Keratinocyte (primary cell): ENCODE measurements around the gene TENM3. TPM values are rescaled to one million over a fixed set of nuclear protein-coding genes. Genes with fewer than 3 reads are reported as not detected.
A peak's percentile ranks its signal among the peaks of the same experiment; 100 is the strongest.

Experiments
- DNase-seq: peaks from one replicate; pipeline ENCODE4 v3.0.0-alpha.2; 2011; ENCODE audit warnings: low read depth, missing footprints, low spot score
- FAIRE-seq: peaks from 2 replicates; lab custom pipeline; 2011; peaks lifted over from hg19 to GRCh38; lab: Jason Lieb, UNC
- H2AFZ ChIP-seq: 2 replicates; pipeline ENCODE4 v1.6.0; 2012; ENCODE audit warnings: low read length, control low read depth, inconsistent platforms; ENCODE audit not compliant: control insufficient read depth
- H3K27ac ChIP-seq: 2 replicates; pipeline ENCODE4 v1.5.1; 2011; ENCODE audit warnings: low read length; ENCODE audit not compliant: control insufficient read depth, insufficient read depth
- H3K27me3 ChIP-seq: 3 replicates; pipeline ENCODE4 v1.6.0; 2011; ENCODE audit warnings: low read length; ENCODE audit not compliant: control insufficient read depth, insufficient read depth; ENCODE audit errors: extremely low read depth
- H3K36me3 ChIP-seq, 2 experiments: 2 replicates in 1 of 2; 3 replicates in 1 of 2; pipeline ENCODE4 v1.5.1; 2011; ENCODE audit warnings: low read length in 2 of 2, mild to moderate bottlenecking in 1 of 2; ENCODE audit not compliant: control insufficient read depth in 2 of 2, insufficient read depth in 2 of 2; ENCODE audit errors: extremely low read depth in 1 of 2
- H3K4me1 ChIP-seq: 3 replicates; pipeline ENCODE4 v1.5.1; 2011; ENCODE audit warnings: low read length; ENCODE audit not compliant: control insufficient read depth, insufficient read depth; ENCODE audit errors: extremely low read depth
- H3K4me2 ChIP-seq: 3 replicates; pipeline ENCODE4 v1.6.0; 2011; ENCODE audit warnings: low read depth, low read length; ENCODE audit not compliant: control insufficient read depth, insufficient read depth; ENCODE audit errors: extremely low read depth
- H3K4me3 ChIP-seq, 3 experiments: fragments of 200-600 bp in 1 of 3; sonication (generic) in 1 of 3; 2 replicates in 2 of 3; 3 replicates in 1 of 3; pipeline ENCODE4 v1.5.1; 2011 to 2016; ENCODE audit warnings: low read length in 3 of 3, mild to moderate bottlenecking in 3 of 3, control low read depth in 2 of 3, inconsistent platforms in 1 of 3, low read depth in 1 of 3, mixed read lengths in 1 of 3, mixed run types in 1 of 3, moderate library complexity in 1 of 3; ENCODE audit not compliant: control insufficient read depth in 2 of 3, insufficient read depth in 2 of 3; ENCODE audit errors: extremely low read depth in 1 of 3
- H3K79me2 ChIP-seq: 2 replicates; pipeline ENCODE4 v1.6.0; 2012; ENCODE audit warnings: low read length; ENCODE audit not compliant: control insufficient read depth, insufficient read depth
- H3K9ac ChIP-seq: 3 replicates; pipeline ENCODE4 v1.6.0; 2011; ENCODE audit warnings: low read length; ENCODE audit not compliant: control insufficient read depth, insufficient read depth; ENCODE audit errors: extremely low read depth
- H3K9me1 ChIP-seq: 3 replicates; pipeline ENCODE4 v1.6.0; 2011; ENCODE audit warnings: low read length; ENCODE audit not compliant: control insufficient read depth, insufficient read depth; ENCODE audit errors: extremely low read depth
- H3K9me3 ChIP-seq: 2 replicates; pipeline ENCODE4 v1.5.1; 2012; ENCODE audit warnings: low read depth, low read length; ENCODE audit not compliant: control insufficient read depth
- H4K20me1 ChIP-seq: 3 replicates; pipeline ENCODE4 v1.6.0; 2011; ENCODE audit warnings: low read length; ENCODE audit not compliant: control insufficient read depth, insufficient read depth; ENCODE audit errors: extremely low read depth
- EZH2 ChIP-seq: IDR thresholded peaks from one replicate; pipeline ENCODE4 v1.6.1; 2012; ENCODE audit warnings: inconsistent platforms, mild to moderate bottlenecking, low read length, moderate library complexity
- dilution Hi-C: fragments of 300-500 bp; cut with MboI; formaldehyde crosslinking; loops from one replicate; pipeline ENCODE4 v1.7.0; 2020; ENCODE audit warnings: low sequenced_read_pairs; ENCODE audit not compliant: extremely low pct_ligation_motif_present
- polyA plus RNA-seq, 5 experiments: library from polyadenylated mRNA; depleted of rRNA in 3 of 5; stranded (reverse) in 3 of 5; stranded (forward) in 1 of 5; unstranded in 1 of 5; fragments of >200 nt; gene quantifications; 1 replicate in 1 of 5; 2 replicates in 3 of 5; 3 replicates in 1 of 5; pipeline versions ENCODE4 v1.2.1 to v1.2.3, GENCODE V29; 2011 to 2012; ENCODE audit warnings: missing spikeins in 2 of 5, low read depth in 1 of 5, low replicate concordance in 1 of 5
- TF ChIP-seq, protein P1 (sequence below), 3 experiments: IDR thresholded peaks in 1 of 3; conservative IDR thresholded peaks in 1 of 3; optimal IDR thresholded peaks in 1 of 3; 2 replicates in 2 of 3; 3 replicates in 1 of 3; pipeline versions ENCODE3 to v1.5.1; 2011; ENCODE audit warnings: low read length in 3 of 3, mild to moderate bottlenecking in 3 of 3, moderate library complexity in 2 of 3, control low read depth in 1 of 3, inconsistent platforms in 1 of 3; ENCODE audit not compliant: insufficient read depth in 2 of 3; ENCODE audit errors: extremely low read depth in 1 of 3

Gene TENM3
- polyA plus RNA-seq, 1 donor (not counting 4 experiments of a cell fraction or from before 2014, with no cell fraction given), result 17.0 TPM

DNA sequence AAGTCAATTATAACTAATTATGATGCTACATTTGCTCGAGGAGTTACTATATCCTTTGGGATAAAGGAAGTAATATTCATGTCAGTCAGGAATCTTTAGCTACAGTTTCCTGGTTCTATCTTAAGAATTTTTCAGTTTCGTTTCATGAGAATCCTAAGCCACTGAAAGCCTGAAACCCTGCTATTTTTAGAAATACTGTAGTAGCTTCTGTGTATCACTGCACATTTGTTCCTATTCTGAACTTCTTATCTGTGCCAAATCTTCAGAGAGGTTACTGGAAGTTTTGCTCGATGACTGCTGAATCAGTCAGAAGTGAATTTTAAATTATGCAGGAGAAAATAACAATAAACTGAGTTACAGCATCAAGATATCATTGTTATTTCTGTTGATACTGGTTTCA is 249.2 kb downstream of the TENM3 start:
- H2AFZ ChIP-seq, result no peak overlapping the region
- FAIRE-seq (no peak), DNase-seq (no peak)
- no peak overlapping the region for H3K27ac ChIP-seq
- dilution Hi-C loops, result no loop called here
- H3K4me2 ChIP-seq, result peak overlapping the region; percentile 49
- no peaks in the 10 kb centered on the region for H3K9me1 ChIP-seq
- H3K79me2 ChIP-seq, result no peaks in the 10 kb centered on the region
- no peaks in the 10 kb centered on the region for H4K20me1 ChIP-seq
- H3K4me3 ChIP-seq, result no peak overlapping the region
- H3K27me3 ChIP-seq, result no peaks in the 10 kb centered on the region
- TF ChIP-seq EZH2, result no peak
- TF ChIP-seq, protein P1, sequence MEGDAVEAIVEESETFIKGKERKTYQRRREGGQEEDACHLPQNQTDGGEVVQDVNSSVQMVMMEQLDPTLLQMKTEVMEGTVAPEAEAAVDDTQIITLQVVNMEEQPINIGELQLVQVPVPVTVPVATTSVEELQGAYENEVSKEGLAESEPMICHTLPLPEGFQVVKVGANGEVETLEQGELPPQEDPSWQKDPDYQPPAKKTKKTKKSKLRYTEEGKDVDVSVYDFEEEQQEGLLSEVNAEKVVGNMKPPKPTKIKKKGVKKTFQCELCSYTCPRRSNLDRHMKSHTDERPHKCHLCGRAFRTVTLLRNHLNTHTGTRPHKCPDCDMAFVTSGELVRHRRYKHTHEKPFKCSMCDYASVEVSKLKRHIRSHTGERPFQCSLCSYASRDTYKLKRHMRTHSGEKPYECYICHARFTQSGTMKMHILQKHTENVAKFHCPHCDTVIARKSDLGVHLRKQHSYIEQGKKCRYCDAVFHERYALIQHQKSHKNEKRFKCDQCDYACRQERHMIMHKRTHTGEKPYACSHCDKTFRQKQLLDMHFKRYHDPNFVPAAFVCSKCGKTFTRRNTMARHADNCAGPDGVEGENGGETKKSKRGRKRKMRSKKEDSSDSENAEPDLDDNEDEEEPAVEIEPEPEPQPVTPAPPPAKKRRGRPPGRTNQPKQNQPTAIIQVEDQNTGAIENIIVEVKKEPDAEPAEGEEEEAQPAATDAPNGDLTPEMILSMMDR (optimal IDR thresholded peaks at IDR 0.05 in 1 of 3, IDR thresholded peaks at IDR 0.05 in 1 of 3, conservative IDR thresholded peaks at IDR 0.05 in 1 of 3; ENCODE audit: extremely low read depth in 1 of 3, insufficient read depth in 2 of 3, low read length in 3 of 3), result no peak
- no peaks in the 10 kb centered on the region for H3K36me3 ChIP-seq
- no peak overlapping the region for H3K9ac ChIP-seq
- H3K4me1 ChIP-seq, result no peaks in the 10 kb centered on the region
- no peaks in the 10 kb centered on the region for H3K9me3 ChIP-seq

DNA sequence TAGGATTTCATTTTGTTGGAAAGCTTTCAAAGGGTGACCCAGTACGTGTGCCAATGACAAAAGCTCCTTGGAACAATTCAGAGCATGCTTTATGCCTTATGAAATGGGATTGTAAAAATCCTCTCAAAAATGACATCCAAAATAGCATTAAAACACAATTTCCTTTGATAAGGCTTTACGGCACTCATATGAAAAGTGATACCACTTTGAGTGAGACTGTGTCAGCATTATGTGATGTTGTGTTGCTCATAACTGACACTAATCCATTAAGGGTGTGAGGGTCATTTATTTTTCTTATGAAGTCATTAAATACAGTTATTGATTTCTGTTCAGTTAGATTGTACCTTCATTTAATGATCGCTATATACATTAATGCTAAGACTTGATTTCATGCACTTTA is 250.2 kb downstream of the TENM3 start:
- no peak for FAIRE-seq
- Histone ChIP-seq H3K9me3 (no peaks in the 10 kb centered on the region), H3K4me2 (no peak overlapping the region), H3K79me2 (no peaks in the 10 kb centered on the region), H3K4me1 (no peaks in the 10 kb centered on the region), H2AFZ (no peak overlapping the region), H3K27me3 (no peaks in the 10 kb centered on the region), H3K9ac (no peak overlapping the region), H4K20me1 (no peaks in the 10 kb centered on the region), H3K4me3 (no peak overlapping the region), H3K27ac (no peak overlapping the region), H3K9me1 (no peaks in the 10 kb centered on the region), H3K36me3 (no peaks in the 10 kb centered on the region)
- DNase-seq, result no peak
- dilution Hi-C loops, result no loop called here
- TF ChIP-seq, protein P1 (optimal IDR thresholded peaks at IDR 0.05 in 1 of 3, IDR thresholded peaks at IDR 0.05 in 1 of 3, conservative IDR thresholded peaks at IDR 0.05 in 1 of 3; ENCODE audit: extremely low read depth in 1 of 3, insufficient read depth in 2 of 3, low read length in 3 of 3), result no peak
- TF ChIP-seq EZH2, result no peak
